Adrenal gland (tissue), 5 donors: ENCODE results near the gene RPUSD4.

Experiments used
- POLR2A ChIP-seq, 2 donors: fragments of 450-650 bp; IDR thresholded peaks; one replicate each; pipeline ENCODE4 v1.6.1; 2017; ENCODE audit warnings: antibody characterized with exemption in 2 of 2, mild to moderate bottlenecking in 2 of 2, moderate library complexity in 1 of 2
- TF ChIP-seq, protein P1 (sequence below), 6 experiments: fragments of 450-650 bp in 4 of 6; fragments of 200-600 bp in 2 of 6; sonication (generic) in 1 of 6; IDR thresholded peaks; 1 replicate in 5 of 6; 2 replicates in 1 of 6; pipeline versions ENCODE4 v1.5.1 to v1.8.0; 2016 to 2021; ENCODE audit warnings: antibody characterized with exemption in 6 of 6, mild to moderate bottlenecking in 2 of 6, moderate library complexity in 1 of 6
- donor health status: DM: no; HTN: no; CAD: no.

DNA sequence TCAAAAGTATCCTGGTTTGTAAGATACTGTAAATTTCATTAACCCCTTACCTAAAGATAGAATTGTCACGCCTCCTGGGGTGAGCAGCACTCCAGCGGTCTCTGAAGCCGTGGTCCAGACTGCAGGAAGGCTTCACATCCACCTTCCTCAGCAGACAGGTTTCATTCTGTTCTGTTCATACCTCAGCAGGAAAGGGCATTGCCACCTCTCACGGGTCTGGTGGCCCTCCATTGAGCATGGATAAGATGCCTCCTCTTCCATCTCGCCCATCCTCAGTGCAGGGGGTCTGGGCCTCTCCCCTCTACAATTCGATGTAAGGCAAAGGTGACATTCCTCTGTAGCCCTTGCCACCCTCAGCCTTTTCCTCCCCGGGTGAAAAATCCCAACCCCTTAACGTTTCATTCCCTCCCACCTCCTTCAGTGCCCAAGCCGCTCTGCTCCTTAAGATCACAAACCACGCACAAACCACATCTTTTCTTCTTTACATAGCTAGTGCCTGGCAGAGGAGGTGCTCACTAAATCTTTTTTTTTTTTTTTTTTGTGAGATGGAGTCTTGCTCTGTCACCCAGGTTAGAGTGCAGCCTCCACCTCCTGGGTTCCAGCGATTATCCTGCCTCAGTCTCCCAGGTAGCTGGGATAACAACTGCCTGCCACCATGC, 28.5 kb downstream of the RPUSD4 start:
- TF ChIP-seq, protein P1, sequence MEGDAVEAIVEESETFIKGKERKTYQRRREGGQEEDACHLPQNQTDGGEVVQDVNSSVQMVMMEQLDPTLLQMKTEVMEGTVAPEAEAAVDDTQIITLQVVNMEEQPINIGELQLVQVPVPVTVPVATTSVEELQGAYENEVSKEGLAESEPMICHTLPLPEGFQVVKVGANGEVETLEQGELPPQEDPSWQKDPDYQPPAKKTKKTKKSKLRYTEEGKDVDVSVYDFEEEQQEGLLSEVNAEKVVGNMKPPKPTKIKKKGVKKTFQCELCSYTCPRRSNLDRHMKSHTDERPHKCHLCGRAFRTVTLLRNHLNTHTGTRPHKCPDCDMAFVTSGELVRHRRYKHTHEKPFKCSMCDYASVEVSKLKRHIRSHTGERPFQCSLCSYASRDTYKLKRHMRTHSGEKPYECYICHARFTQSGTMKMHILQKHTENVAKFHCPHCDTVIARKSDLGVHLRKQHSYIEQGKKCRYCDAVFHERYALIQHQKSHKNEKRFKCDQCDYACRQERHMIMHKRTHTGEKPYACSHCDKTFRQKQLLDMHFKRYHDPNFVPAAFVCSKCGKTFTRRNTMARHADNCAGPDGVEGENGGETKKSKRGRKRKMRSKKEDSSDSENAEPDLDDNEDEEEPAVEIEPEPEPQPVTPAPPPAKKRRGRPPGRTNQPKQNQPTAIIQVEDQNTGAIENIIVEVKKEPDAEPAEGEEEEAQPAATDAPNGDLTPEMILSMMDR (IDR thresholded peaks at IDR 0.05) = no peak
- no peak for TF ChIP-seq POLR2A (IDR thresholded peaks at IDR 0.05)
